ENCODE data around the gene SPI1. TPM values are rescaled to one million over a fixed set of nuclear protein-coding genes. Genes with fewer than 3 reads are reported as not detected.
A peak's percentile ranks its signal among the peaks of the same experiment; 100 is the strongest.

The SPI1 gene
- total and polyA plus RNA-seq, 4 experiments from 2014 or later = 0.28 to 5.0 (median 4.8) TPM; not detected in 1

- H3K4me3 Mint-ChIP-seq = no peak overlapping the region
- ChIA-PET CTCF (ENCODE audit: partially characterized antibody) (no interaction called here), POLR2A (ENCODE audit: partially characterized antibody) (no interaction called here)
- peaks cover 4 to 18% of the 10 kb centered on the region in 2 donors for H3K36me3 Mint-ChIP-seq
- peak in 1 of 5 donors; percentile 18 for DNase-seq
- Histone ChIP-seq H3K9me3 (ENCODE audit: control insufficient read depth in 1 of 2, low read length in 2 of 2) (no peaks in the 10 kb centered on the region), H3K36me3 (ENCODE audit: insufficient read depth, low read length) (peaks cover 3% of the 10 kb centered on the region), H3K27ac (ENCODE audit: low read depth, low read length) (no peak overlapping the region), H3K27me3 (ENCODE audit: insufficient read depth, low read length) (no peaks in the 10 kb centered on the region), H3K4me3 (ENCODE audit: low read length in 2 of 2) (no peak overlapping the region), H3K4me1 (ENCODE audit: insufficient read depth, low read length) (no peaks in the 10 kb centered on the region)
- no peaks in the 10 kb centered on the region for H3K9me3 Mint-ChIP-seq
- no peaks in the 10 kb centered on the region for H3K4me1 Mint-ChIP-seq
- no peaks in the 10 kb centered on the region for H3K27me3 Mint-ChIP-seq
- H3K27ac Mint-ChIP-seq = no peak overlapping the region
- intact Hi-C loops (cut with micrococcal nuclease) = no loop called here
Measured at GRCh38 chr11:47333886-47334443, 44.4 kb downstream of the SPI1 start.

GRCh38 chr11:47333526-47333845 is 44.9 kb downstream of the SPI1 start:
- intact Hi-C loops (cut with micrococcal nuclease) = no loop called here
- Histone ChIP-seq H3K4me1 (ENCODE audit: insufficient read depth, low read length) (no peaks in the 10 kb centered on the region), H3K4me3 (ENCODE audit: low read length in 2 of 2) (no peak overlapping the region), H3K9me3 (ENCODE audit: control insufficient read depth in 1 of 2, low read length in 2 of 2) (no peaks in the 10 kb centered on the region), H3K27me3 (ENCODE audit: insufficient read depth, low read length) (no peaks in the 10 kb centered on the region), H3K36me3 (ENCODE audit: insufficient read depth, low read length) (peaks cover 8% of the 10 kb centered on the region), H3K27ac (ENCODE audit: low read depth, low read length) (no peak overlapping the region)
- DNase-seq = peak in 1 of 5 donors; percentile 30
- ChIA-PET POLR2A (ENCODE audit: partially characterized antibody) (no interaction called here), CTCF (ENCODE audit: partially characterized antibody) (no interaction called here)
- Mint-ChIP-seq H3K27ac (no peak overlapping the region), H3K4me3 (no peak overlapping the region), H3K4me1 (no peaks in the 10 kb centered on the region), H3K9me3 (no peaks in the 10 kb centered on the region), H3K27me3 (no peaks in the 10 kb centered on the region), H3K36me3 (peaks cover 9 to 23% of the 10 kb centered on the region in 2 donors)

- intact Hi-C loops (cut with micrococcal nuclease) = no loop called here
Measured at GRCh38 chr11:47332791-47333525, 45.4 kb downstream of the SPI1 start.

GRCh38 chr11:47332303-47332711 is 46.0 kb downstream of the SPI1 start:
- no peak overlapping the region for H3K4me3 Mint-ChIP-seq
- POLR2A ChIA-PET (ENCODE audit: partially characterized antibody) = no interaction called here
- intact Hi-C loops (cut with micrococcal nuclease) = no loop called here
- Histone ChIP-seq H3K36me3 (ENCODE audit: insufficient read depth, low read length) (peaks cover 20% of the 10 kb centered on the region), H3K27ac (ENCODE audit: low read depth, low read length) (no peak overlapping the region), H3K27me3 (ENCODE audit: insufficient read depth, low read length) (no peaks in the 10 kb centered on the region), H3K9me3 (ENCODE audit: control insufficient read depth in 1 of 2, low read length in 2 of 2) (no peaks in the 10 kb centered on the region), H3K4me1 (ENCODE audit: insufficient read depth, low read length) (no peaks in the 10 kb centered on the region), H3K4me3 (ENCODE audit: low read length in 2 of 2) (no peak overlapping the region)
- H3K36me3 Mint-ChIP-seq = peaks cover 10 to 32% of the 10 kb centered on the region in 2 donors
- CTCF ChIA-PET (ENCODE audit: partially characterized antibody) = no interaction called here
- no peak overlapping the region for H3K27ac Mint-ChIP-seq
- no peaks in the 10 kb centered on the region for H3K4me1 Mint-ChIP-seq
- no peaks in the 10 kb centered on the region for H3K9me3 Mint-ChIP-seq
- peak in 1 of 5 donors; percentile 29 for DNase-seq
- H3K27me3 Mint-ChIP-seq = no peaks in the 10 kb centered on the region

More at GRCh38 chr11:47332791-47333525, 45.4 kb downstream of the SPI1 start:
- Mint-ChIP-seq H3K4me1 (no peaks in the 10 kb centered on the region), H3K27me3 (no peaks in the 10 kb centered on the region), H3K9me3 (no peaks in the 10 kb centered on the region), H3K36me3 (peaks cover 10 to 26% of the 10 kb centered on the region in 2 donors), H3K4me3 (no peak overlapping the region), H3K27ac (no peak overlapping the region)
- Histone ChIP-seq H3K27me3 (ENCODE audit: insufficient read depth, low read length) (no peaks in the 10 kb centered on the region), H3K4me1 (ENCODE audit: insufficient read depth, low read length) (no peaks in the 10 kb centered on the region), H3K36me3 (ENCODE audit: insufficient read depth, low read length) (peaks cover 13% of the 10 kb centered on the region), H3K9me3 (ENCODE audit: control insufficient read depth in 1 of 2, low read length in 2 of 2) (no peaks in the 10 kb centered on the region), H3K4me3 (ENCODE audit: low read length in 2 of 2) (no peak overlapping the region), H3K27ac (ENCODE audit: low read depth, low read length) (no peak overlapping the region)
- ChIA-PET POLR2A (ENCODE audit: partially characterized antibody) (no interaction called here), CTCF (ENCODE audit: partially characterized antibody) (no interaction called here)
- peak in 1 of 5 donors; percentile 24 for DNase-seq

- no peaks in the 10 kb centered on the region for H3K4me1 Mint-ChIP-seq
- Histone ChIP-seq H3K27me3 (ENCODE audit: insufficient read depth, low read length) (no peaks in the 10 kb centered on the region), H3K36me3 (ENCODE audit: insufficient read depth, low read length) (peaks cover 26% of the 10 kb centered on the region), H3K27ac (ENCODE audit: low read depth, low read length) (no peak overlapping the region), H3K9me3 (ENCODE audit: control insufficient read depth in 1 of 2, low read length in 2 of 2) (no peaks in the 10 kb centered on the region), H3K4me3 (ENCODE audit: low read length in 2 of 2) (no peak overlapping the region), H3K4me1 (ENCODE audit: insufficient read depth, low read length) (no peaks in the 10 kb centered on the region)
- ChIA-PET CTCF (ENCODE audit: partially characterized antibody) (interaction anchor here (1.3 kb wide), 1 partner anchor 79 kb away, joined by 4 read pairs; no protein-coding TSS in a partner anchor), POLR2A (ENCODE audit: partially characterized antibody) (no interaction called here)
- H3K9me3 Mint-ChIP-seq = no peaks in the 10 kb centered on the region
- intact Hi-C loops (cut with micrococcal nuclease) = no loop called here
- no peak overlapping the region for H3K4me3 Mint-ChIP-seq
- peaks cover 12 to 39% of the 10 kb centered on the region in 2 donors for H3K36me3 Mint-ChIP-seq
- peak overlapping the region in 3 of 7 donors; percentile 27 to 50 (median 41) for H3K27ac Mint-ChIP-seq
- H3K27me3 Mint-ChIP-seq = no peaks in the 10 kb centered on the region
- peak in 1 of 5 donors; percentile 23 for DNase-seq
Measured at GRCh38 chr11:47331454-47332302, 46.7 kb downstream of the SPI1 start.

GRCh38 chr11:47329987-47330931 is 48.1 kb downstream of the SPI1 start:
- H3K4me3 ChIP-seq (ENCODE audit: low read length in 2 of 2) = no peak overlapping the region
- H3K36me3 ChIP-seq (ENCODE audit: insufficient read depth, low read length) = peaks cover 40% of the 10 kb centered on the region
- no peaks in the 10 kb centered on the region for H3K9me3 Mint-ChIP-seq
- H3K4me3 Mint-ChIP-seq = peak overlapping the region in 1 of 8 donors; percentile 31
- no peaks in the 10 kb centered on the region for H3K4me1 Mint-ChIP-seq
- H3K36me3 Mint-ChIP-seq = peaks cover 16 to 53% of the 10 kb centered on the region in 2 donors
- DNase-seq = no peak
- intact Hi-C loops (cut with micrococcal nuclease) = loop anchor here (10.0 kb wide), 1 partner anchor 125 kb away; no protein-coding TSS in a partner anchor
- ChIA-PET POLR2A (ENCODE audit: partially characterized antibody) (no interaction called here), CTCF (ENCODE audit: partially characterized antibody) (interaction anchor here (0.9 to 1.3 kb wide), 3 partner anchors 81 to 82 kb away, joined by 3 to 5 read pairs (median 4); no protein-coding TSS in a partner anchor)
- no peaks in the 10 kb centered on the region for H3K9me3 ChIP-seq (ENCODE audit: control insufficient read depth in 1 of 2, low read length in 2 of 2)
- no peaks in the 10 kb centered on the region for H3K4me1 ChIP-seq (ENCODE audit: insufficient read depth, low read length)
- peak overlapping the region in 1 of 7 donors; percentile 5 for H3K27ac Mint-ChIP-seq
- H3K27me3 ChIP-seq (ENCODE audit: insufficient read depth, low read length) = no peaks in the 10 kb centered on the region
- H3K27me3 Mint-ChIP-seq = no peaks in the 10 kb centered on the region
- H3K27ac ChIP-seq (ENCODE audit: low read depth, low read length) = no peak overlapping the region
